ENCODE measurements around the gene MAD1L1.

MAD1L1 gene

DNA sequence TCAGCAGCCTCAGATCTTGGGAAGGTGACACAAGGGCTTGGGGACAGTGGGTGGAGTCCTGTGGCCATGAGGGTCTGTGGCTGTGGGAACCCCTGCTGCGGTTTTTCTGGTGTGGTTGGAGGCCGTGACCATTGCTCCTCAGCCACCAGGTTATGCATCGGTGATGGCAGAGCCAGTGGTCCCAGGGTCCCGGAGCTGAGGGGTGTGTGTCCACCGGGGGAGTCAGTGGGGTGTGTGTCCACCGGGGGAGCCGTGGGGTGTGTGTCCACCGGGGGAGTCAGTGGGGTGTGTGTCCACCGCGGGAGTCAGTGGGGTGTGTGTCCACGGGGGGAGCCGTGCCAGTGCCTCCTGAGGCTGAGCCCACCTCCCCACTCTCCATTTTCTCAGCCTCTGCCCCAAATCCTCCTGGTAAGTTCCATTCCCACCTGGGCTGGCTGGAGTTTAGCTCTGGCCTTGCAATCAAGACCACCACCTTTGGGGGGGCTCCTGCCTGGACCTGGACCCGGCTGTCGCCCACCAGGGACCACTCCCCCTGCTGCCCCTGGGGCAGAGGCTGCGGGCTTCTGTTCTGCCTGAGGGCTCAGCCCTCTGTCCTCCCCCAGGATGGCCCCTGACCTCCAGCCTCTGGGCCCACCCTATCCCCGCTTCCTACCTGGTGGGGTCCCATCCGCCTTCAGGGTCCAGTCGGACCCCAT, 419.2 kb downstream of the MAD1L1 start:
- H3K4me3 ChIP-seq (replicated peaks; ENCODE audit: low read depth, low read length): no peak overlapping the region
- DNase-seq (ENCODE audit: low read depth): no peak
- TF ChIP-seq, protein P1, sequence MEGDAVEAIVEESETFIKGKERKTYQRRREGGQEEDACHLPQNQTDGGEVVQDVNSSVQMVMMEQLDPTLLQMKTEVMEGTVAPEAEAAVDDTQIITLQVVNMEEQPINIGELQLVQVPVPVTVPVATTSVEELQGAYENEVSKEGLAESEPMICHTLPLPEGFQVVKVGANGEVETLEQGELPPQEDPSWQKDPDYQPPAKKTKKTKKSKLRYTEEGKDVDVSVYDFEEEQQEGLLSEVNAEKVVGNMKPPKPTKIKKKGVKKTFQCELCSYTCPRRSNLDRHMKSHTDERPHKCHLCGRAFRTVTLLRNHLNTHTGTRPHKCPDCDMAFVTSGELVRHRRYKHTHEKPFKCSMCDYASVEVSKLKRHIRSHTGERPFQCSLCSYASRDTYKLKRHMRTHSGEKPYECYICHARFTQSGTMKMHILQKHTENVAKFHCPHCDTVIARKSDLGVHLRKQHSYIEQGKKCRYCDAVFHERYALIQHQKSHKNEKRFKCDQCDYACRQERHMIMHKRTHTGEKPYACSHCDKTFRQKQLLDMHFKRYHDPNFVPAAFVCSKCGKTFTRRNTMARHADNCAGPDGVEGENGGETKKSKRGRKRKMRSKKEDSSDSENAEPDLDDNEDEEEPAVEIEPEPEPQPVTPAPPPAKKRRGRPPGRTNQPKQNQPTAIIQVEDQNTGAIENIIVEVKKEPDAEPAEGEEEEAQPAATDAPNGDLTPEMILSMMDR (IDR thresholded peaks at IDR 0.05; ENCODE audit: low read length, missing control alignments): no peak

DNA sequence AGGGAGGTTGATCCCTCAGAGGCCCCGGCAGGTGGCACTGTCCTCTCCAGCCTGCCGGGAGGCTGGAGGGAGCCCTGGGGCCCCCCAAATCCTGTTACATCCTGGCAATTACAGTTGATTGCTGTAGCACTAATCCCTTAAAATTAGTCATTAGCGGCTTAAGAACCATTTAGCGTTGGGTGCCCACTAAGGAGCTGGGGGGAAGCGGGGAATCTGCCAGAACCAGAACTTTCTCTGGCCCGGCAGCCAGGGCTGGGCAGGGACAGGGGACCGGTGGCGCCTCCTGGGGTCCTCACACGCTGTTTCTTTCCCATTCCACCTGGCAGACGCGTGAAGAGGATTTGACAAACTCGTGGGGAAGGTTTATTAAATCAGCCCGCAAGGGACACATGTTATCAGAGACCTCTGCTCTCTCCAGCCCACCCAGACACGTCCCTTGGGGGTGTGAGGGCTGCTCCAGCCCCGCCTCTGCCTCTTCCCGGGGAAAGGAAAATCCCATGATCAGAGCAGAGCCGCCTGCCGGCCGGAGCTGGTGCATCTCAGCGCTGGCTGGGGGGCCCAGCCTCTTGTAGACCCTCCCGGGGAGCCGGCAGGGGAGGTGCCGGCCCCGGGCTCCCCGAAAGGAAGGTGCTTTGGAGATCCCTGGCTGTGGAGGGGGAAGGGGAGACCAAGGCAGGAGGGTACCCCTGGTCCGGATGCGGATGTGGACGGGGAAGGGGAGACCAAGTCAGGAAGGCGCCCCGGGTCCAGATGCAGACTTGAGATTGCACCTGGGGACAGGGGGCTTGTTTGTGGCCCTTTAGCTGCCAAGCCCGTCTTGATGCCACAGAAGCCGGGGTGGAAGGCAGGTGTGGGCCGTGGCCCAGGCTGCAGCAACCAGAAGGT, 420.0 kb downstream of the MAD1L1 start:
- no peak overlapping the region for H3K4me3 ChIP-seq (replicated peaks; ENCODE audit: low read depth, low read length)
- DNase-seq (ENCODE audit: low read depth): no peak
- TF ChIP-seq, protein P1 (IDR thresholded peaks at IDR 0.05; ENCODE audit: low read length, missing control alignments): peak; percentile 11

- DNase-seq (ENCODE audit: low read depth): no peak
- H3K4me3 ChIP-seq (replicated peaks; ENCODE audit: low read depth, low read length): no peak overlapping the region
- TF ChIP-seq, protein P1 (IDR thresholded peaks at IDR 0.05; ENCODE audit: low read length, missing control alignments): no peak
Measured at GRCh38 chr7:1811850-1812508, 420.8 kb downstream of the MAD1L1 start.

DNA sequence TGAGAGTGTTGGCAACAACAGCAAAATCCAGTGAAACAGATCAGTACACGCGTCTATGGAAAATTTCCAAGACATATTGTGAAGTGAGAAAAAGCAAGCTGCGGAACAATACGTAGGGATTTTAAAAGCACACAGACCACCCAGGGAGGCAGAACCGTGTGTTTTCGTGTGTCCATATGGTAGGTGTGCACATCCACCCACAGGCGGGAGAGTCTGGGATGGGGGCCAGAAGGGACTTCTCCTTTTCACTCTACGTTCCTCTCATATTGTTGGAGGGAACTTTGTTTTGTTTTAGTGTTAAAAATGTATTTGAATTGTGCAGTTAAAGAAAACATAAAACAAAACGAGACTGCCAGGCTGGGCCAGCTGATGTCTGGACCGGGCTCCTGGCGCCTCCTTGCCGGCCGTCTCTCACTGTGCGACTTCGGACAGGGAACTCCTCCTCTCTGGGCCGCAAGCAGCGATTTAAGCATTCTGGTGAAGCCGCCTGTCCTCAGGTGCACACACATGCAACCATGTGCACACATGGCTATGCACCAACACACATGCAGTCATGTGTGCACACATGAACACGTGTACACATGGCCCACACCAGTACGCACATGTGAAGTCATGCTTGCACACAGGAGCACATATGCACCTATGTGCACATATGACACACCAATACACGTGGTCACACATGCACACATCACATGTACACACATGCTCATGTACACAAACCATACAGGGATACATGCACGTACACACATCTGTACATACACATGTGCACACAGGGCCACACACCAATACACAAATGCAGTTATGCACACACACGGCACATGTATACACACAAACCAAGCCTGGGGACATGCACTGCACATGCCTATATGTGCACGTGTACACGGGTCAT, 421.5 kb downstream of the MAD1L1 start:
- TF ChIP-seq, protein P1 (IDR thresholded peaks at IDR 0.05; ENCODE audit: low read length, missing control alignments): no peak
- no peak overlapping the region for H3K4me3 ChIP-seq (replicated peaks; ENCODE audit: low read depth, low read length)
- DNase-seq (ENCODE audit: low read depth): peak; percentile 29

GRCh38 chr7:1810521-1810920, 422.2 kb downstream of the MAD1L1 start:
- TF ChIP-seq, protein P1 (IDR thresholded peaks at IDR 0.05; ENCODE audit: low read length, missing control alignments): no peak
- DNase-seq (ENCODE audit: low read depth): no peak
- no peak overlapping the region for H3K4me3 ChIP-seq (replicated peaks; ENCODE audit: low read depth, low read length)

- no peak overlapping the region for H3K4me3 ChIP-seq (replicated peaks; ENCODE audit: low read depth, low read length)
- TF ChIP-seq, protein P1 (IDR thresholded peaks at IDR 0.05; ENCODE audit: low read length, missing control alignments): no peak
- DNase-seq (ENCODE audit: low read depth): no peak
Measured at GRCh38 chr7:1809601-1810258, 423.0 kb downstream of the MAD1L1 start.
